ENCODE measurements around the gene PRDM7.
"Not testable (repeated sequence)": the region's sequence is repeated elsewhere in the genome, so short reads cannot be mapped to it uniquely, and the experiment has no call there.

The PRDM7 gene

GRCh38 chr16:90084215-90084950, 7.3 kb upstream of the PRDM7 start:
- DNase-seq (ENCODE audit: low read depth in 1 of 2, low spot score in 1 of 2) = no peak
- in situ Hi-C loops (cut with HindIII; ENCODE audit: low pct_unique_long_range_greater_than_20kb, low sequenced_read_pairs) = no loop called here
- TF ChIP-seq JUND (IDR thresholded peaks at IDR 0.05; ENCODE audit: low read depth) = no peak

GRCh38 chr16:90083139-90083538, 6.0 kb upstream of the PRDM7 start:
- in situ Hi-C loops (cut with HindIII; ENCODE audit: low pct_unique_long_range_greater_than_20kb, low sequenced_read_pairs) = no loop called here
- TF ChIP-seq JUND (IDR thresholded peaks at IDR 0.05; ENCODE audit: low read depth) = no peak
- DNase-seq (ENCODE audit: low read depth in 1 of 2, low spot score in 1 of 2) = no peak

GRCh38 chr16:90081606-90081970, 4.5 kb upstream of the PRDM7 start:
- in situ Hi-C loops (cut with HindIII; ENCODE audit: low pct_unique_long_range_greater_than_20kb, low sequenced_read_pairs) = no loop called here
- TF ChIP-seq JUND (IDR thresholded peaks at IDR 0.05; ENCODE audit: low read depth) = no peak
- no peak for DNase-seq (ENCODE audit: low read depth in 1 of 2, low spot score in 1 of 2)

- DNase-seq (ENCODE audit: low read depth in 1 of 2, low spot score in 1 of 2) = no peak
- TF ChIP-seq JUND (IDR thresholded peaks at IDR 0.05; ENCODE audit: low read depth) = no peak
- in situ Hi-C loops (cut with HindIII; ENCODE audit: low pct_unique_long_range_greater_than_20kb, low sequenced_read_pairs) = no loop called here
Measured at GRCh38 chr16:90078579-90078895, 1.4 kb upstream of the PRDM7 start.

- in situ Hi-C loops (cut with HindIII; ENCODE audit: low pct_unique_long_range_greater_than_20kb, low sequenced_read_pairs) = no loop called here
- peak in 1 of 2 experiments; percentile 21 for DNase-seq (ENCODE audit: low read depth in 1 of 2, low spot score in 1 of 2)
- no peak for TF ChIP-seq JUND (IDR thresholded peaks at IDR 0.05; ENCODE audit: low read depth)
Measured at GRCh38 chr16:90077757-90078578, 837 bp upstream of the PRDM7 start.

GRCh38 chr16:90072442-90073105, 4.6 kb downstream of the PRDM7 start:
- DNase-seq (ENCODE audit: low read depth in 1 of 2, low spot score in 1 of 2) = no peak
- no peak for TF ChIP-seq JUND (IDR thresholded peaks at IDR 0.05; ENCODE audit: low read depth)
- in situ Hi-C loops (cut with HindIII; ENCODE audit: low pct_unique_long_range_greater_than_20kb, low sequenced_read_pairs) = no loop called here

GRCh38 chr16:90070440-90070839, 6.7 kb downstream of the PRDM7 start:
- no peak for TF ChIP-seq JUND (IDR thresholded peaks at IDR 0.05; ENCODE audit: low read depth)
- in situ Hi-C loops (cut with HindIII; ENCODE audit: low pct_unique_long_range_greater_than_20kb, low sequenced_read_pairs) = no loop called here
- no peak for DNase-seq (ENCODE audit: low read depth in 1 of 2, low spot score in 1 of 2)

GRCh38 chr16:90061437-90061836, 15.7 kb downstream of the PRDM7 start:
- no peak for DNase-seq (ENCODE audit: low read depth in 1 of 2, low spot score in 1 of 2)
- in situ Hi-C loops (cut with HindIII; ENCODE audit: low pct_unique_long_range_greater_than_20kb, low sequenced_read_pairs) = no loop called here
- no peak for TF ChIP-seq JUND (IDR thresholded peaks at IDR 0.05; ENCODE audit: low read depth)

- DNase-seq (ENCODE audit: low read depth in 1 of 2, low spot score in 1 of 2) = no peak
- no peak for TF ChIP-seq JUND (IDR thresholded peaks at IDR 0.05; ENCODE audit: low read depth)
- in situ Hi-C loops (cut with HindIII; ENCODE audit: low pct_unique_long_range_greater_than_20kb, low sequenced_read_pairs) = no loop called here
Measured at GRCh38 chr16:90057738-90058173, 19.4 kb downstream of the PRDM7 start.

- in situ Hi-C loops (cut with HindIII; ENCODE audit: low pct_unique_long_range_greater_than_20kb, low sequenced_read_pairs); DNase-seq (ENCODE audit: low read depth in 1 of 2, low spot score in 1 of 2): not testable (repeated sequence)
Measured at GRCh38 chr16:90056521-90056920, 20.6 kb downstream of the PRDM7 start.

GRCh38 chr16:90055371-90055770, 21.8 kb downstream of the PRDM7 start:
- no peak for DNase-seq (ENCODE audit: low read depth in 1 of 2, low spot score in 1 of 2)
- in situ Hi-C loops (cut with HindIII; ENCODE audit: low pct_unique_long_range_greater_than_20kb, low sequenced_read_pairs) = no loop called here
- TF ChIP-seq JUND (IDR thresholded peaks at IDR 0.05; ENCODE audit: low read depth) = no peak

- in situ Hi-C loops (cut with HindIII; ENCODE audit: low pct_unique_long_range_greater_than_20kb, low sequenced_read_pairs) = no loop called here
Measured at GRCh38 chr16:90054554-90054953, 22.6 kb downstream of the PRDM7 start.

GRCh38 chr16:90053902-90054500, 23.1 kb downstream of the PRDM7 start:
- no peak for DNase-seq (ENCODE audit: low read depth in 1 of 2, low spot score in 1 of 2)
- in situ Hi-C loops (cut with HindIII; ENCODE audit: low pct_unique_long_range_greater_than_20kb, low sequenced_read_pairs) = no loop called here

More at GRCh38 chr16:90054554-90054953, 22.6 kb downstream of the PRDM7 start:
- no peak for DNase-seq (ENCODE audit: low read depth in 1 of 2, low spot score in 1 of 2)
- no peak for TF ChIP-seq JUND (IDR thresholded peaks at IDR 0.05; ENCODE audit: low read depth)

More at GRCh38 chr16:90053902-90054500, 23.1 kb downstream of the PRDM7 start:
- no peak for TF ChIP-seq JUND (IDR thresholded peaks at IDR 0.05; ENCODE audit: low read depth)

Measured in T47D (cell line).